Keratinocyte (primary cell): Measurements from ENCODE around the gene MAPK8. TPM values are rescaled to one million over a fixed set of nuclear protein-coding genes. Genes with fewer than 3 reads are reported as not detected.
A peak's percentile ranks its signal among the peaks of the same experiment; 100 is the strongest.

Source experiments
- DNase-seq: peaks from one replicate; pipeline ENCODE4 v3.0.0-alpha.2; 2011; ENCODE audit warnings: low read depth, missing footprints, low spot score
- FAIRE-seq: peaks from 2 replicates; lab custom pipeline; 2011; peaks lifted over from hg19 to GRCh38; lab: Jason Lieb, UNC
- H2AFZ ChIP-seq: 2 replicates; pipeline ENCODE4 v1.6.0; 2012; ENCODE audit warnings: low read length, control low read depth, inconsistent platforms; ENCODE audit not compliant: control insufficient read depth
- H3K27ac ChIP-seq: 2 replicates; pipeline ENCODE4 v1.5.1; 2011; ENCODE audit warnings: low read length; ENCODE audit not compliant: control insufficient read depth, insufficient read depth
- H3K27me3 ChIP-seq: 3 replicates; pipeline ENCODE4 v1.6.0; 2011; ENCODE audit warnings: low read length; ENCODE audit not compliant: control insufficient read depth, insufficient read depth; ENCODE audit errors: extremely low read depth
- H3K36me3 ChIP-seq, 2 experiments: 2 replicates in 1 of 2; 3 replicates in 1 of 2; pipeline ENCODE4 v1.5.1; 2011; ENCODE audit warnings: low read length in 2 of 2, mild to moderate bottlenecking in 1 of 2; ENCODE audit not compliant: control insufficient read depth in 2 of 2, insufficient read depth in 2 of 2; ENCODE audit errors: extremely low read depth in 1 of 2
- H3K4me1 ChIP-seq: 3 replicates; pipeline ENCODE4 v1.5.1; 2011; ENCODE audit warnings: low read length; ENCODE audit not compliant: control insufficient read depth, insufficient read depth; ENCODE audit errors: extremely low read depth
- H3K4me2 ChIP-seq: 3 replicates; pipeline ENCODE4 v1.6.0; 2011; ENCODE audit warnings: low read depth, low read length; ENCODE audit not compliant: control insufficient read depth, insufficient read depth; ENCODE audit errors: extremely low read depth
- H3K4me3 ChIP-seq, 3 experiments: fragments of 200-600 bp in 1 of 3; sonication (generic) in 1 of 3; 2 replicates in 2 of 3; 3 replicates in 1 of 3; pipeline ENCODE4 v1.5.1; 2011 to 2016; ENCODE audit warnings: low read length in 3 of 3, mild to moderate bottlenecking in 3 of 3, control low read depth in 2 of 3, inconsistent platforms in 1 of 3, low read depth in 1 of 3, mixed read lengths in 1 of 3, mixed run types in 1 of 3, moderate library complexity in 1 of 3; ENCODE audit not compliant: control insufficient read depth in 2 of 3, insufficient read depth in 2 of 3; ENCODE audit errors: extremely low read depth in 1 of 3
- H3K79me2 ChIP-seq: 2 replicates; pipeline ENCODE4 v1.6.0; 2012; ENCODE audit warnings: low read length; ENCODE audit not compliant: control insufficient read depth, insufficient read depth
- H3K9ac ChIP-seq: 3 replicates; pipeline ENCODE4 v1.6.0; 2011; ENCODE audit warnings: low read length; ENCODE audit not compliant: control insufficient read depth, insufficient read depth; ENCODE audit errors: extremely low read depth
- H3K9me1 ChIP-seq: 3 replicates; pipeline ENCODE4 v1.6.0; 2011; ENCODE audit warnings: low read length; ENCODE audit not compliant: control insufficient read depth, insufficient read depth; ENCODE audit errors: extremely low read depth
- H3K9me3 ChIP-seq: 2 replicates; pipeline ENCODE4 v1.5.1; 2012; ENCODE audit warnings: low read depth, low read length; ENCODE audit not compliant: control insufficient read depth
- H4K20me1 ChIP-seq: 3 replicates; pipeline ENCODE4 v1.6.0; 2011; ENCODE audit warnings: low read length; ENCODE audit not compliant: control insufficient read depth, insufficient read depth; ENCODE audit errors: extremely low read depth
- CTCF ChIP-seq, 3 experiments: IDR thresholded peaks in 1 of 3; conservative IDR thresholded peaks in 1 of 3; optimal IDR thresholded peaks in 1 of 3; 2 replicates in 2 of 3; 3 replicates in 1 of 3; pipeline versions ENCODE3 to v1.5.1; 2011; ENCODE audit warnings: low read length in 3 of 3, mild to moderate bottlenecking in 3 of 3, moderate library complexity in 2 of 3, control low read depth in 1 of 3, inconsistent platforms in 1 of 3; ENCODE audit not compliant: insufficient read depth in 2 of 3; ENCODE audit errors: extremely low read depth in 1 of 3
- EZH2 ChIP-seq: IDR thresholded peaks from one replicate; pipeline ENCODE4 v1.6.1; 2012; ENCODE audit warnings: inconsistent platforms, mild to moderate bottlenecking, low read length, moderate library complexity
- dilution Hi-C: fragments of 300-500 bp; cut with MboI; formaldehyde crosslinking; loops from one replicate; pipeline ENCODE4 v1.7.0; 2020; ENCODE audit warnings: low sequenced_read_pairs; ENCODE audit not compliant: extremely low pct_ligation_motif_present
- polyA plus RNA-seq, 5 experiments: library from polyadenylated mRNA; depleted of rRNA in 3 of 5; stranded (reverse) in 3 of 5; stranded (forward) in 1 of 5; unstranded in 1 of 5; fragments of >200 nt; gene quantifications; 1 replicate in 1 of 5; 2 replicates in 3 of 5; 3 replicates in 1 of 5; pipeline versions ENCODE4 v1.2.1 to v1.2.3, GENCODE V29; 2011 to 2012; ENCODE audit warnings: missing spikeins in 2 of 5, low read depth in 1 of 5, low replicate concordance in 1 of 5

The MAPK8 gene
- polyA plus RNA-seq, 1 donor (not counting 4 experiments of a cell fraction or from before 2014, with no cell fraction given): 39.8 TPM

- H3K36me3 ChIP-seq: no peaks in the 10 kb centered on the region
- no peak overlapping the region for H3K27ac ChIP-seq
- no peak overlapping the region for H3K9ac ChIP-seq
- no peaks in the 10 kb centered on the region for H4K20me1 ChIP-seq
- dilution Hi-C loops: no loop called here
- H3K4me3 ChIP-seq: no peak overlapping the region
- peaks cover 2% of the 10 kb centered on the region for H3K9me3 ChIP-seq
- DNase-seq (no peak), FAIRE-seq (no peak)
- H3K9me1 ChIP-seq: no peaks in the 10 kb centered on the region
- no peak overlapping the region for H2AFZ ChIP-seq
- H3K4me2 ChIP-seq: no peak overlapping the region
- TF ChIP-seq EZH2: no peak
- TF ChIP-seq CTCF (optimal IDR thresholded peaks at IDR 0.05 in 1 of 3, IDR thresholded peaks at IDR 0.05 in 1 of 3, conservative IDR thresholded peaks at IDR 0.05 in 1 of 3; ENCODE audit: extremely low read depth in 1 of 3, insufficient read depth in 2 of 3, low read length in 3 of 3): no peak
- H3K27me3 ChIP-seq: no peaks in the 10 kb centered on the region
- H3K4me1 ChIP-seq: peaks cover 23% of the 10 kb centered on the region
- no peaks in the 10 kb centered on the region for H3K79me2 ChIP-seq
Observed at GRCh38 chr10:48412933-48413332, 106.5 kb downstream of the MAPK8 start.

- FAIRE-seq: no peak
- dilution Hi-C loops: no loop called here
- Histone ChIP-seq H3K9ac (no peak overlapping the region), H3K27ac (no peak overlapping the region), H3K27me3 (no peaks in the 10 kb centered on the region), H3K4me2 (peak overlapping the region; percentile 37), H4K20me1 (no peaks in the 10 kb centered on the region), H3K4me1 (peaks cover 26% of the 10 kb centered on the region), H3K9me1 (no peaks in the 10 kb centered on the region), H3K36me3 (no peaks in the 10 kb centered on the region), H3K4me3 (no peak overlapping the region), H2AFZ (no peak overlapping the region), H3K9me3 (peaks cover 2% of the 10 kb centered on the region), H3K79me2 (no peaks in the 10 kb centered on the region)
- DNase-seq: no peak
- TF ChIP-seq CTCF (optimal IDR thresholded peaks at IDR 0.05 in 1 of 3, IDR thresholded peaks at IDR 0.05 in 1 of 3, conservative IDR thresholded peaks at IDR 0.05 in 1 of 3; ENCODE audit: extremely low read depth in 1 of 3, insufficient read depth in 2 of 3, low read length in 3 of 3) (no peak), EZH2 (no peak)
Observed at GRCh38 chr10:48414160-48414559, 107.7 kb downstream of the MAPK8 start.
